Cardiac fibroblast (primary cell): ENCODE measurements around the gene ZBTB9.

ENCODE experiments used
- DNase-seq, 2 donors: peaks; one replicate each; pipeline versions ENCODE4 v3.0.0 to v3.0.0-alpha.2; 2010; ENCODE audit warnings: low read depth in 2 of 2
- H3K4me3 ChIP-seq, 2 donors: replicated peaks in 1 of 2; 1 replicate in 1 of 2; 2 replicates in 1 of 2; pipeline ENCODE4 v1.5.1; 2011; ENCODE audit warnings: low read depth in 2 of 2, low read length in 2 of 2, mild to moderate bottlenecking in 2 of 2, moderate library complexity in 1 of 2
- CTCF ChIP-seq: IDR thresholded peaks from one replicate; pipeline ENCODE4 v1.5.1; 2011; ENCODE audit warnings: low read depth, mild to moderate bottlenecking, low read length, inconsistent platforms

ZBTB9 gene

GRCh38 chr6:33426590-33427511 is 27.5 kb upstream of the ZBTB9 start:
- DNase-seq, result peak in 1 of 2 donors; percentile 18
- TF ChIP-seq CTCF, result no peak
- peak overlapping the region; percentile 71 to 73 for H3K4me3 ChIP-seq

- no peak for DNase-seq
These were observed 26.7 kb upstream of the ZBTB9 start for GRCh38 chr6:33427585-33428223.

GRCh38 chr6:33428224-33428965 is 26.0 kb upstream of the ZBTB9 start:
- H3K4me3 ChIP-seq, result peak overlapping the region; percentile 46 to 71
- DNase-seq, result peak; percentile 26 to 43

More at GRCh38 chr6:33427585-33428223, 26.7 kb upstream of the ZBTB9 start:
- H3K4me3 ChIP-seq, result peak overlapping the region; percentile 71 to 73
- TF ChIP-seq CTCF, result peak; percentile 4

GRCh38 chr6:33428966-33429749 is 25.2 kb upstream of the ZBTB9 start:
- TF ChIP-seq CTCF, result no peak
- H3K4me3 ChIP-seq, result no peak overlapping the region
- no peak for DNase-seq

More at GRCh38 chr6:33428224-33428965, 26.0 kb upstream of the ZBTB9 start:
- peak; percentile 35 for TF ChIP-seq CTCF

GRCh38 chr6:33429750-33430052 is 24.7 kb upstream of the ZBTB9 start:
- TF ChIP-seq CTCF, result no peak
- H3K4me3 ChIP-seq, result no peak overlapping the region
- DNase-seq, result no peak

GRCh38 chr6:33430334-33430733 is 24.0 kb upstream of the ZBTB9 start:
- DNase-seq, result no peak
- no peak for TF ChIP-seq CTCF
- H3K4me3 ChIP-seq, result no peak overlapping the region
